ENCODE measurements around the gene SLCO3A1. TPM values are rescaled to one million over a fixed set of nuclear protein-coding genes. Genes with fewer than 3 reads are reported as not detected.

Gene SLCO3A1
- total RNA-seq, 1 donor: 5.4 TPM

GRCh38 chr15:92000709-92001108 is 147.2 kb downstream of the SLCO3A1 start:
- no peak for TF ChIP-seq CTCF (IDR thresholded peaks at IDR 0.05; ENCODE audit: extremely low read depth, low read depth, low read length)
- DNase-seq (ENCODE audit: insufficient read length, low spot score, missing footprints): no peak

DNA sequence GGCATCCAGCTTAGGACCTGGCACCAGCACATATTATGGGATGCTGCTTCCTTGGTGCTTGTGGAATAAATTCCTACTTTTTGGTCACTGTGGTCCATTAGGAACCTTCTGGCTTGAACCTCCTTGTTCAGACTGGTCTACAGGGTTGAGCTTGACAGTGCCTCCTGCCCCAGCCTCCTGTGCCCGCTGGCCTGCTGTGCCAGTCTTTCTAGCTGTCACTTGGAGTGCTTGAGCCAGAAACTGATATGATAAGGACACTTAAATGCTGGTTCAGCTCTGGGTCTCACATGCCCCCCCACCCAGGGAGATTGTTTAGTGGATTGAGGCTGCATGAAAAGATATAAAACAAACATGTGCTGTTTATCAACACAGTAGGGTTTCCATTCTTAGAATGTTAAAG is 147.8 kb downstream of the SLCO3A1 start:
- Histone ChIP-seq H3K9me3 (ENCODE audit: low read depth, low read length) (no peaks in the 10 kb centered on the region), H3K4me1 (ENCODE audit: insufficient read depth, low read length) (no peaks in the 10 kb centered on the region), H3K4me2 (ENCODE audit: insufficient read depth, low read length) (no peak overlapping the region), H3K27me3 (ENCODE audit: insufficient read depth, low read length) (no peaks in the 10 kb centered on the region), H3K27ac (ENCODE audit: low read depth, low read length) (no peak overlapping the region), H3K79me2 (ENCODE audit: insufficient read depth, low read length) (no peaks in the 10 kb centered on the region), H2AFZ (ENCODE audit: low read length) (no peak overlapping the region), H3K4me3 (ENCODE audit: insufficient read depth, low read length) (no peak overlapping the region), H4K20me1 (ENCODE audit: insufficient read depth, low read length) (no peaks in the 10 kb centered on the region), H3K36me3 (ENCODE audit: insufficient read depth, low read length) (no peaks in the 10 kb centered on the region)
- no peak for TF ChIP-seq CTCF (IDR thresholded peaks at IDR 0.05; ENCODE audit: extremely low read depth, low read depth, low read length)
- DNase-seq (ENCODE audit: insufficient read length, low spot score, missing footprints): no peak

More at GRCh38 chr15:92000709-92001108, 147.2 kb downstream of the SLCO3A1 start:
- Histone ChIP-seq H3K9me3 (ENCODE audit: low read depth, low read length) (no peaks in the 10 kb centered on the region), H4K20me1 (ENCODE audit: insufficient read depth, low read length) (no peaks in the 10 kb centered on the region), H3K27ac (ENCODE audit: low read depth, low read length) (no peak overlapping the region), H3K4me1 (ENCODE audit: insufficient read depth, low read length) (no peaks in the 10 kb centered on the region), H3K79me2 (ENCODE audit: insufficient read depth, low read length) (no peaks in the 10 kb centered on the region), H3K4me3 (ENCODE audit: insufficient read depth, low read length) (no peak overlapping the region), H3K27me3 (ENCODE audit: insufficient read depth, low read length) (no peaks in the 10 kb centered on the region), H3K36me3 (ENCODE audit: insufficient read depth, low read length) (no peaks in the 10 kb centered on the region), H2AFZ (ENCODE audit: low read length) (no peak overlapping the region), H3K4me2 (ENCODE audit: insufficient read depth, low read length) (no peak overlapping the region)

DNA sequence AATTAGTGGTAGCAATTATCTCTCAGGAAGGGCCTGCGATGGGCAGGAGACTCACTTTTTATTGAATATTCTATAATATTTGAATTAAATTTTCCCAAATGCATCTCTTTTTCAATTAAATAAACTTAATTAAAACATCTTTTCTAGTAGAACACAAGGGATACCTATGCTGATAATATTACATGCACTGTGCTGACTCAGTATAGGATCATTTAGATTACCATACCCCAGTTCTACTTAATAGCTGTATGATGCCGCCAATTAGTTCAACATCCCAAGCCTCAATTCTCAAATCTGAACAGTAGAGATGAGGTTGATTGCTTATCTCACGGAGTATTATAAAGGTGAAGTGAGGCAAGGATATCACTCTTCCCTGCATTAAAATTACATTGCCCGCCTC is 149.2 kb downstream of the SLCO3A1 start:
- Histone ChIP-seq H3K27ac (ENCODE audit: low read depth, low read length) (no peak overlapping the region), H3K79me2 (ENCODE audit: insufficient read depth, low read length) (no peaks in the 10 kb centered on the region), H2AFZ (ENCODE audit: low read length) (no peak overlapping the region), H3K4me1 (ENCODE audit: insufficient read depth, low read length) (no peaks in the 10 kb centered on the region), H3K36me3 (ENCODE audit: insufficient read depth, low read length) (no peaks in the 10 kb centered on the region), H3K4me3 (ENCODE audit: insufficient read depth, low read length) (no peak overlapping the region), H3K9me3 (ENCODE audit: low read depth, low read length) (no peaks in the 10 kb centered on the region), H3K4me2 (ENCODE audit: insufficient read depth, low read length) (no peak overlapping the region), H4K20me1 (ENCODE audit: insufficient read depth, low read length) (no peaks in the 10 kb centered on the region), H3K27me3 (ENCODE audit: insufficient read depth, low read length) (no peaks in the 10 kb centered on the region)
- DNase-seq (ENCODE audit: insufficient read length, low spot score, missing footprints): no peak
- TF ChIP-seq CTCF (IDR thresholded peaks at IDR 0.05; ENCODE audit: extremely low read depth, low read depth, low read length): no peak

GRCh38 chr15:92003515-92004067 is 150.1 kb downstream of the SLCO3A1 start:
- no peaks in the 10 kb centered on the region for H3K27me3 ChIP-seq (ENCODE audit: insufficient read depth, low read length)
- H3K79me2 ChIP-seq (ENCODE audit: insufficient read depth, low read length): no peaks in the 10 kb centered on the region
- no peaks in the 10 kb centered on the region for H3K4me1 ChIP-seq (ENCODE audit: insufficient read depth, low read length)
- H2AFZ ChIP-seq (ENCODE audit: low read length): no peak overlapping the region
- H3K4me2 ChIP-seq (ENCODE audit: insufficient read depth, low read length): no peak overlapping the region
- no peak for DNase-seq (ENCODE audit: insufficient read length, low spot score, missing footprints)
- no peaks in the 10 kb centered on the region for H3K9me3 ChIP-seq (ENCODE audit: low read depth, low read length)
- H3K27ac ChIP-seq (ENCODE audit: low read depth, low read length): no peak overlapping the region
- H4K20me1 ChIP-seq (ENCODE audit: insufficient read depth, low read length): no peaks in the 10 kb centered on the region
- H3K36me3 ChIP-seq (ENCODE audit: insufficient read depth, low read length): no peaks in the 10 kb centered on the region
- no peak for TF ChIP-seq CTCF (IDR thresholded peaks at IDR 0.05; ENCODE audit: extremely low read depth, low read depth, low read length)
- no peak overlapping the region for H3K4me3 ChIP-seq (ENCODE audit: insufficient read depth, low read length)
